Gastrocnemius medialis (tissue), 4 donors: ENCODE data around the gene ZAR1L. TPM values are rescaled to one million over a fixed set of nuclear protein-coding genes. Genes with fewer than 3 reads are reported as not detected.
A peak's percentile ranks its signal among the peaks of the same experiment; 100 is the strongest.

Experiments
- ATAC-seq, 2 donors: fragments of 150-250 bp; one replicate each; pipeline ENCODE4 v1.9.1; 2016
- DNase-seq, 2 donors: peaks; one replicate each; pipeline ENCODE4 v3.0.0-alpha.2; 2019
- H3K27ac ChIP-seq, 4 donors: fragments of 200-600 bp; sonication (generic); 1 replicate in 1 of 4; 2 replicates in 3 of 4; pipeline ENCODE4 v1.5.1; 2016 to 2018; ENCODE audit warnings: mild to moderate bottlenecking in 2 of 4, moderate library complexity in 1 of 4
- H3K27me3 ChIP-seq, 3 donors: fragments of 200-600 bp; sonication (generic) in 2 of 3; 1 replicate in 1 of 3; 2 replicates in 2 of 3; pipeline versions ENCODE4 v1.5.1 to v1.6.0; 2016 to 2019; ENCODE audit warnings: mild to moderate bottlenecking in 1 of 3, moderate library complexity in 1 of 3
- H3K36me3 ChIP-seq, 2 donors: fragments of 200-600 bp; sonication (generic) in 1 of 2; one replicate each; pipeline ENCODE4 v1.5.1; 2017 to 2018
- H3K4me1 ChIP-seq, 2 donors: fragments of 200-600 bp; sonication (generic) in 1 of 2; one replicate each; pipeline ENCODE4 v1.5.1; 2016 to 2017; ENCODE audit warnings: mild to moderate bottlenecking in 2 of 2
- H3K4me3 ChIP-seq, 4 donors: fragments of 200-600 bp; sonication (generic) in 3 of 4; 1 replicate in 1 of 4; 2 replicates in 3 of 4; pipeline ENCODE4 v1.5.1; 2016 to 2019; ENCODE audit warnings: mild to moderate bottlenecking in 2 of 4
- H3K9me3 ChIP-seq, 3 donors: fragments of 200-600 bp; sonication (generic) in 2 of 3; 1 replicate in 1 of 3; 2 replicates in 2 of 3; pipeline ENCODE4 v1.5.1; 2016 to 2019
- POLR2A ChIP-seq, 2 donors: fragments of 450-650 bp; IDR thresholded peaks; one replicate each; pipeline ENCODE4 v1.6.1; 2017; ENCODE audit warnings: antibody characterized with exemption in 2 of 2, mild to moderate bottlenecking in 2 of 2, moderate library complexity in 2 of 2
- in situ Hi-C, 4 donors: fragments of 200-750 bp; cut with MboI; loops; one replicate each; pipeline versions ENCODE4 v1.15.0 to v1.8.0; 2017; ENCODE audit warnings: low sequenced_read_pairs in 4 of 4
- intact Hi-C: fragments of 100-400 bp; cut with DNase I; formaldehyde crosslinking; loops from one replicate; pipeline ENCODE4 v1.15.1; 2023; ENCODE audit warnings: low total_unique reads
- total RNA-seq, 4 donors: library from RNA; depleted of rRNA; stranded (reverse); fragments of >200 nt; gene quantifications; one replicate each; pipeline versions ENCODE4 v1.1.0 to v1.2.3, GENCODE V29; 2016
- TF ChIP-seq, protein P1 (sequence below), 5 experiments: fragments of 450-650 bp in 3 of 5; fragments of 200-600 bp in 2 of 5; sonication (generic) in 2 of 5; IDR thresholded peaks in 4 of 5; conservative IDR thresholded peaks in 1 of 5; 1 replicate in 4 of 5; 2 replicates in 1 of 5; pipeline ENCODE4 v1.5.1; 2016 to 2019; ENCODE audit warnings: antibody characterized with exemption in 5 of 5, mild to moderate bottlenecking in 3 of 5, moderate library complexity in 3 of 5

Gene ZAR1L
- total RNA-seq, 4 donors from 2014 or later: not detected

GRCh38 chr13:32284927-32285632 lies 30.1 kb downstream of the ZAR1L start:
- intact Hi-C loops: no loop called here
- Histone ChIP-seq H3K36me3 (peaks cover 0 to 28% of the 10 kb centered on the region in 2 donors), H3K27me3 (no peaks in the 10 kb centered on the region), H3K4me3 (no peak overlapping the region), H3K9me3 (no peaks in the 10 kb centered on the region), H3K4me1 (peaks cover 0 to 13% of the 10 kb centered on the region in 2 donors), H3K27ac (peak overlapping the region; percentile 52 to 66 (median 60))
- DNase-seq (no peak), ATAC-seq (peak; percentile 53 to 83)
- in situ Hi-C loops: no loop called here
- TF ChIP-seq, protein P1, sequence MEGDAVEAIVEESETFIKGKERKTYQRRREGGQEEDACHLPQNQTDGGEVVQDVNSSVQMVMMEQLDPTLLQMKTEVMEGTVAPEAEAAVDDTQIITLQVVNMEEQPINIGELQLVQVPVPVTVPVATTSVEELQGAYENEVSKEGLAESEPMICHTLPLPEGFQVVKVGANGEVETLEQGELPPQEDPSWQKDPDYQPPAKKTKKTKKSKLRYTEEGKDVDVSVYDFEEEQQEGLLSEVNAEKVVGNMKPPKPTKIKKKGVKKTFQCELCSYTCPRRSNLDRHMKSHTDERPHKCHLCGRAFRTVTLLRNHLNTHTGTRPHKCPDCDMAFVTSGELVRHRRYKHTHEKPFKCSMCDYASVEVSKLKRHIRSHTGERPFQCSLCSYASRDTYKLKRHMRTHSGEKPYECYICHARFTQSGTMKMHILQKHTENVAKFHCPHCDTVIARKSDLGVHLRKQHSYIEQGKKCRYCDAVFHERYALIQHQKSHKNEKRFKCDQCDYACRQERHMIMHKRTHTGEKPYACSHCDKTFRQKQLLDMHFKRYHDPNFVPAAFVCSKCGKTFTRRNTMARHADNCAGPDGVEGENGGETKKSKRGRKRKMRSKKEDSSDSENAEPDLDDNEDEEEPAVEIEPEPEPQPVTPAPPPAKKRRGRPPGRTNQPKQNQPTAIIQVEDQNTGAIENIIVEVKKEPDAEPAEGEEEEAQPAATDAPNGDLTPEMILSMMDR (IDR thresholded peaks at IDR 0.05 in 4 of 5, conservative IDR thresholded peaks at IDR 0.05 in 1 of 5): no peak
- peak in 1 of 2 donors; percentile 23 for TF ChIP-seq POLR2A (IDR thresholded peaks at IDR 0.05)

- Histone ChIP-seq H3K9me3 (no peaks in the 10 kb centered on the region), H3K27me3 (no peaks in the 10 kb centered on the region), H3K27ac (no peak overlapping the region), H3K4me3 (no peak overlapping the region), H3K4me1 (peaks cover 0 to 13% of the 10 kb centered on the region in 2 donors), H3K36me3 (peaks cover 0 to 47% of the 10 kb centered on the region in 2 donors)
- in situ Hi-C loops (no loop called here), intact Hi-C loops (no loop called here)
- no peak for ATAC-seq
- TF ChIP-seq POLR2A (IDR thresholded peaks at IDR 0.05): no peak
- TF ChIP-seq, protein P1 (IDR thresholded peaks at IDR 0.05 in 4 of 5, conservative IDR thresholded peaks at IDR 0.05 in 1 of 5): no peak
- no peak for DNase-seq
These were observed 33.0 kb downstream of the ZAR1L start for GRCh38 chr13:32282096-32282711.

GRCh38 chr13:32281096-32281495 lies 34.1 kb downstream of the ZAR1L start:
- DNase-seq (no peak), ATAC-seq (no peak)
- TF ChIP-seq POLR2A (IDR thresholded peaks at IDR 0.05): no peak
- TF ChIP-seq, protein P1 (IDR thresholded peaks at IDR 0.05 in 4 of 5, conservative IDR thresholded peaks at IDR 0.05 in 1 of 5): no peak
- H3K4me1 ChIP-seq: peaks cover 0 to 13% of the 10 kb centered on the region in 2 donors
- H3K4me3 ChIP-seq: no peak overlapping the region
- no peaks in the 10 kb centered on the region for H3K9me3 ChIP-seq
- H3K36me3 ChIP-seq: peaks cover 0 to 58% of the 10 kb centered on the region in 2 donors
- no peak overlapping the region for H3K27ac ChIP-seq
- no peaks in the 10 kb centered on the region for H3K27me3 ChIP-seq
- in situ Hi-C loops: no loop called here
- intact Hi-C loops: no loop called here

GRCh38 chr13:32278426-32278825 lies 36.7 kb downstream of the ZAR1L start:
- ATAC-seq (no peak), DNase-seq (no peak)
- intact Hi-C loops: no loop called here
- Histone ChIP-seq H3K27me3 (no peaks in the 10 kb centered on the region), H3K36me3 (peaks cover 0 to 73% of the 10 kb centered on the region in 2 donors), H3K9me3 (no peaks in the 10 kb centered on the region), H3K27ac (no peak overlapping the region), H3K4me1 (no peaks in the 10 kb centered on the region), H3K4me3 (no peak overlapping the region)
- no peak for TF ChIP-seq POLR2A (IDR thresholded peaks at IDR 0.05)
- TF ChIP-seq, protein P1 (IDR thresholded peaks at IDR 0.05 in 4 of 5, conservative IDR thresholded peaks at IDR 0.05 in 1 of 5): no peak
- in situ Hi-C loops: no loop called here
